PC-9 (cell line): Measurements from ENCODE around the gene GNAS. TPM values are rescaled to one million over a fixed set of nuclear protein-coding genes. Genes with fewer than 3 reads are reported as not detected.

Experiments
- Bru-seq: library from RNA; stranded (reverse); fragments of 400-500 nt; gene quantifications from one replicate; lab custom pipeline; 2021; lab: Mats Ljungman, UMichigan
- BruChase-seq, 2 experiments: library from RNA; stranded (reverse); fragments of 400-500 nt; gene quantifications; one replicate each; lab custom pipeline; 2021; lab: Mats Ljungman, UMichigan
- BruUV-seq: library from RNA; stranded (reverse); fragments of 400-500 nt; replicated peaks from 2 replicates; lab custom pipeline; 2021; lab: Mats Ljungman, UMichigan
- CTCF ChIA-PET: fragments of 300-600 bp; sonication (Branson Sonifier 250); formaldehyde crosslinking; loops from one replicate; lab custom pipeline; 2022; ENCODE audit warnings: antibody characterized with exemption; lab: Charles Lee
- POLR2A ChIA-PET: fragments of 300-600 bp; sonication (Branson Sonifier 250); formaldehyde crosslinking; loops from one replicate; lab custom pipeline; 2022; ENCODE audit warnings: antibody characterized with exemption; ENCODE audit not compliant: unreplicated experiment; lab: Charles Lee
- DNase-seq, 2 experiments: peaks; one replicate each; pipeline versions ENCODE4 v3.0.0 to v3.0.0-alpha.2; 2015 to 2022; ENCODE audit warnings: mixed read lengths in 1 of 2
- H2AFZ ChIP-seq: fragments of 200-600 bp; sonication (generic); 2 replicates; pipeline ENCODE4 v1.8.1; 2017; ENCODE audit warnings: antibody characterized with exemption
- H3F3A ChIP-seq: fragments of 200-600 bp; sonication (generic); 2 replicates; pipeline ENCODE4 v1.8.1; 2017; ENCODE audit warnings: antibody characterized with exemption, mild to moderate bottlenecking, low read depth; ENCODE audit not compliant: insufficient read depth
- H3K27ac ChIP-seq: fragments of 200-600 bp; sonication (generic); 2 replicates; pipeline ENCODE4 v1.6.1; 2016; ENCODE audit warnings: mixed run types
- H3K27me3 ChIP-seq: fragments of 200-600 bp; sonication (generic); 2 replicates; pipeline ENCODE4 v1.6.1; 2016; ENCODE audit warnings: low read depth, mixed run types; ENCODE audit not compliant: insufficient read depth
- H3K36me3 ChIP-seq: fragments of 200-600 bp; sonication (generic); 2 replicates; pipeline ENCODE4 v1.6.1; 2016; ENCODE audit warnings: low read depth, mixed run types
- H3K4me1 ChIP-seq: fragments of 200-600 bp; sonication (generic); replicated peaks from 2 replicates; pipeline ENCODE4 v1.6.1; 2016; ENCODE audit warnings: mixed run types; ENCODE audit not compliant: insufficient read depth
- H3K4me2 ChIP-seq: fragments of 200-600 bp; sonication (generic); 2 replicates; pipeline ENCODE4 v1.6.1; 2017; ENCODE audit warnings: mixed run types
- H3K4me3 ChIP-seq: fragments of 200-600 bp; sonication (generic); 2 replicates; pipeline ENCODE4 v1.6.1; 2016; ENCODE audit warnings: mixed run types
- H3K79me2 ChIP-seq: fragments of 200-600 bp; sonication (generic); 2 replicates; pipeline ENCODE4 v1.6.1; 2017; ENCODE audit warnings: low read depth, mixed run types
- H3K9me2 ChIP-seq: fragments of 200-600 bp; sonication (generic); 2 replicates; pipeline ENCODE4 v1.8.1; 2017; ENCODE audit warnings: mild to moderate bottlenecking; ENCODE audit not compliant: insufficient read depth
- H3K9me3 ChIP-seq: fragments of 200-600 bp; sonication (generic); 2 replicates; pipeline ENCODE4 v1.8.1; 2016; ENCODE audit warnings: low read depth; ENCODE audit not compliant: insufficient read depth
- H4K20me1 ChIP-seq: fragments of 200-600 bp; sonication (generic); 2 replicates; pipeline ENCODE4 v1.8.1; 2017; ENCODE audit not compliant: insufficient read depth
- CTCF ChIP-seq: fragments of 200-600 bp; sonication (generic); conservative IDR thresholded peaks from 2 replicates; pipeline ENCODE4 v1.6.1; 2017; ENCODE audit warnings: mixed run types, antibody characterized with exemption, mild to moderate bottlenecking, moderate library complexity
- EZH2 ChIP-seq: fragments of 200-600 bp; sonication (generic); IDR thresholded peaks from 2 replicates; pipeline ENCODE4 v1.8.0; 2017; ENCODE audit warnings: antibody characterized with exemption, low read depth
- intact Hi-C: fragments of 100-400 bp; cut with micrococcal nuclease; formaldehyde crosslinking; loops from one replicate; pipeline ENCODE4 v1.10.0; 2022; ENCODE audit not compliant: unreplicated experiment
- long read RNA-seq: library from polyadenylated mRNA; stranded (forward); transcript quantifications from one replicate; pipeline ENCODE4 v2.0.0, GENCODE V29; 2022
- total RNA-seq: library from RNA; stranded (reverse); gene quantifications from 2 replicates; pipeline ENCODE4 v1.2.3, GENCODE V29; 2021

GNAS gene
- 929 and 1,304 TPM in 2 replicates for total RNA-seq
- percentile 83 among the genes with signal in this experiment for Bru-seq, nascent RNA
- percentile 89 among the genes with signal in this experiment for BruChase-seq, experiment 1, labeled RNA remaining after a 2-hour chase
- BruChase-seq, experiment 2, labeled RNA remaining after a 6-hour chase: percentile 91 among the genes with signal in this experiment
- long read RNA-seq, transcript GNAS-211 (12 exons, 1,931 nt): major isoform, 611 of 1,422 reads
- long read RNA-seq, transcript GNAS-210 (13 exons, 1,972 nt): minor isoform, 221 of 1,422 reads
- long read RNA-seq, transcript GNAS-207 (13 exons, 1,975 nt): minor isoform, 37 of 1,422 reads
- long read RNA-seq, transcript GNAS-201 (12 exons, 1,866 nt): minor isoform, 304 of 1,422 reads
- long read RNA-seq, partial matches to known transcripts: 53 of 1,422 reads
- long read RNA-seq, other reads (novel, unspliced or antisense): 125 of 1,422 reads

- ChIA-PET POLR2A (no interaction called here), CTCF (no interaction called here)
- H3K79me2 ChIP-seq: peaks cover 11% of the 10 kb centered on the region
- H3K9me3 ChIP-seq: no peaks in the 10 kb centered on the region
- peak within 1 kb of the TSS; percentile 90 for H3K4me2 ChIP-seq
- DNase-seq: peak; percentile 50 to 60
- TF ChIP-seq CTCF (peak; percentile 66; the same call in 1 of the 2 replicates), EZH2 (no peak)
- H3K27ac ChIP-seq: no peak within 1 kb of the TSS
- H2AFZ ChIP-seq: peak within 1 kb of the TSS; percentile 87
- BruUV-seq: no TSS peak
- H3K4me1 ChIP-seq: peaks cover 16% of the 10 kb centered on the region
- peak within 1 kb of the TSS; percentile 73 for H3K4me3 ChIP-seq
- no peaks in the 10 kb centered on the region for H4K20me1 ChIP-seq
- H3K27me3 ChIP-seq: peaks cover 20% of the 10 kb centered on the region
- H3F3A ChIP-seq: no peaks in the 10 kb centered on the region
- no peaks in the 10 kb centered on the region for H3K9me2 ChIP-seq
- intact Hi-C loops: loop anchor here (5.0 kb wide), 1 partner anchor 200 kb away; the partner anchor contains the start of gene STX16
- no peaks in the 10 kb centered on the region for H3K36me3 ChIP-seq
Observed at GRCh38 chr20:58852543-58853271, at the start of gene GNAS. Gene GNAS (plus strand): TSS chr20:58852716.

DNA sequence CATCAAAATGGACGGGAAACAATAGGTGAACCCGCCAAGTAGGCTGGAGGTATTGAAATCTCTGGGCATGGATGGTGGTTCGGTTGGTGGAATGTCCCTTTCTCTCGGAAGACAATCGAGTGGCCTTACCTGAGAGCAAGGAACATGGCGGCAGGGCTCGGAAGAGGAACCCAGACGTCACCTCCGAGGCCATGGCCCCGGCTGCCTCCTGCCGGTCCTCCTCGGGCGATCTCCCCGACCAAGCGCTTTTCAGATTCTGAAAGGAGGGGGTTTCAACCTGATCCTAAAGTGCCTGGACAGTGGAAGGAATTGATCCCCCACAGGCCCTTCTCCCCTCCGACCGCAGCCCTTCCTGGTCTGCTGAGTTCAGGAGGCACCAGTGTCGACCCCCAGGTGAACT lies 49.0 kb upstream of the GNAS start:
- H2AFZ ChIP-seq: no peak overlapping the region
- peaks cover 99% of the 10 kb centered on the region for H3K27me3 ChIP-seq
- H3K36me3 ChIP-seq: no peaks in the 10 kb centered on the region
- DNase-seq: no peak
- no peak overlapping the region for H3K4me2 ChIP-seq
- BruUV-seq: no TSS peak
- H3K79me2 ChIP-seq: no peaks in the 10 kb centered on the region
- no peak overlapping the region for H3K4me3 ChIP-seq
- no peaks in the 10 kb centered on the region for H3K9me2 ChIP-seq
- H3K9me3 ChIP-seq: no peaks in the 10 kb centered on the region
- TF ChIP-seq EZH2 (no peak), CTCF (no peak)
- no peak overlapping the region for H3K27ac ChIP-seq
- H4K20me1 ChIP-seq: no peaks in the 10 kb centered on the region
- ChIA-PET POLR2A (no interaction called here), CTCF (no interaction called here)
- H3F3A ChIP-seq: no peaks in the 10 kb centered on the region
- intact Hi-C loops: no loop called here
- H3K4me1 ChIP-seq: no peaks in the 10 kb centered on the region

- H3K36me3 ChIP-seq: no peaks in the 10 kb centered on the region
- no peak overlapping the region for H2AFZ ChIP-seq
- intact Hi-C loops: no loop called here
- H3K27me3 ChIP-seq: peaks cover 99% of the 10 kb centered on the region
- no peaks in the 10 kb centered on the region for H3K9me2 ChIP-seq
- no peaks in the 10 kb centered on the region for H4K20me1 ChIP-seq
- no peak for DNase-seq
- no TSS peak for BruUV-seq
- H3K4me1 ChIP-seq: no peaks in the 10 kb centered on the region
- POLR2A ChIA-PET: no interaction called here
- no peaks in the 10 kb centered on the region for H3K9me3 ChIP-seq
- TF ChIP-seq CTCF (no peak), EZH2 (no peak)
- H3K27ac ChIP-seq: no peak overlapping the region
- H3K79me2 ChIP-seq: no peaks in the 10 kb centered on the region
- H3K4me2 ChIP-seq: no peak overlapping the region
- no peak overlapping the region for H3K4me3 ChIP-seq
- CTCF ChIA-PET: no interaction called here
- no peaks in the 10 kb centered on the region for H3F3A ChIP-seq
Observed at GRCh38 chr20:58807801-58808200, 44.7 kb upstream of the GNAS start.
